ENCODE results near the gene CXorf65. TPM values are rescaled to one million over a fixed set of nuclear protein-coding genes. Genes with fewer than 3 reads are reported as not detected.
A peak's percentile ranks its signal among the peaks of the same experiment; 100 is the strongest.

The CXorf65 gene
- total RNA-seq, 2 experiments from 2014 or later, result 17.3 to 20.0 TPM

DNA sequence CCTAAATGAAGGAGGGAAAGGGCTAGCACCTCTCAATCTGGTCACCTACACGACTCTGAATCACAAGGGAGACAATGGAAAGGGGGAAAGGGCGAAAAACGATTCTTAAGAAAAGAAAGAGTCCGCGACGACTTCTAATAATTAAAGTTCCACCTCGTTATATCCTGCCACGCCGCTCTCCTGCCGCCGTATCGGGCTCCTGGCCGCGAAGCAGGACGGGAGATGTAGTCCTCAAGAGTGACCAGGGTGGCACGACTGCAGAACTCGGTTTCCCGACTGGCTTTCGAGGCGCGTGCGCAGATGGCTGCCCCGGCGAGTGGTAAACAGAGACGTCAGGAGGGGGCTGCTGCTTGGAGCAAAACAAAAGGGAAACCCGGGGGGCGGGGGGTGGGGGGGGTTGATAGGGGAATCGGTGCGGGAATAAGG is 11.0 kb downstream of the CXorf65 start, which contains the start of gene FOXO4:
Gene FOXO4, plus strand, starts transcription at position 297 of the 426 bp plus-strand sequence. CDS start 678 bp downstream, outside the sequence.
- CTCF ChIA-PET, result interaction anchor here (1.3 to 2.8 kb wide), 3 partner anchors 16 to 85 kb away, joined by 3 to 7 read pairs (median 3); partner anchors contain the start of gene IL2RG

GRCh38 chrX:71095033-71095432 is 11.5 kb downstream of the CXorf65 start:
- no peak for DNase-seq
- H3K27ac Mint-ChIP-seq, result peak overlapping the region; percentile 87
- peaks cover 26% of the 10 kb centered on the region for H3K4me1 Mint-ChIP-seq (ENCODE audit: low read depth)
- intact Hi-C loops (cut with micrococcal nuclease), result loop anchor here (5.0 kb wide), 1 partner anchor 87 kb away; no protein-coding TSS in a partner anchor
- CTCF ChIA-PET, result interaction anchor here (1.6 kb wide), 1 partner anchor 36 kb away, joined by 3 read pairs; no protein-coding TSS in a partner anchor
- TF ChIP-seq, protein P1, sequence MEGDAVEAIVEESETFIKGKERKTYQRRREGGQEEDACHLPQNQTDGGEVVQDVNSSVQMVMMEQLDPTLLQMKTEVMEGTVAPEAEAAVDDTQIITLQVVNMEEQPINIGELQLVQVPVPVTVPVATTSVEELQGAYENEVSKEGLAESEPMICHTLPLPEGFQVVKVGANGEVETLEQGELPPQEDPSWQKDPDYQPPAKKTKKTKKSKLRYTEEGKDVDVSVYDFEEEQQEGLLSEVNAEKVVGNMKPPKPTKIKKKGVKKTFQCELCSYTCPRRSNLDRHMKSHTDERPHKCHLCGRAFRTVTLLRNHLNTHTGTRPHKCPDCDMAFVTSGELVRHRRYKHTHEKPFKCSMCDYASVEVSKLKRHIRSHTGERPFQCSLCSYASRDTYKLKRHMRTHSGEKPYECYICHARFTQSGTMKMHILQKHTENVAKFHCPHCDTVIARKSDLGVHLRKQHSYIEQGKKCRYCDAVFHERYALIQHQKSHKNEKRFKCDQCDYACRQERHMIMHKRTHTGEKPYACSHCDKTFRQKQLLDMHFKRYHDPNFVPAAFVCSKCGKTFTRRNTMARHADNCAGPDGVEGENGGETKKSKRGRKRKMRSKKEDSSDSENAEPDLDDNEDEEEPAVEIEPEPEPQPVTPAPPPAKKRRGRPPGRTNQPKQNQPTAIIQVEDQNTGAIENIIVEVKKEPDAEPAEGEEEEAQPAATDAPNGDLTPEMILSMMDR (IDR thresholded peaks at IDR 0.05), result no peak
- POLR2A ChIA-PET, result no interaction called here
- no peaks in the 10 kb centered on the region for H3K9me3 Mint-ChIP-seq
- H3K27me3 Mint-ChIP-seq, result no peaks in the 10 kb centered on the region
- no peaks in the 10 kb centered on the region for H3K36me3 Mint-ChIP-seq (ENCODE audit: low read depth)
- ATAC-seq, result no peak
- peak overlapping the region; percentile 85 for H3K4me3 Mint-ChIP-seq

More for the DNA sequence above, 11.0 kb downstream of the CXorf65 start, which contains the start of gene FOXO4:
- Mint-ChIP-seq H3K36me3 (ENCODE audit: low read depth) (no peaks in the 10 kb centered on the region), H3K27ac (peak within 1 kb of the TSS; percentile 87), H3K27me3 (no peaks in the 10 kb centered on the region), H3K4me3 (peak within 1 kb of the TSS; percentile 85), H3K4me1 (ENCODE audit: low read depth) (peaks cover 28% of the 10 kb centered on the region), H3K9me3 (no peaks in the 10 kb centered on the region)
- DNase-seq (peak; percentile 93), ATAC-seq (peak; percentile 89)
- POLR2A ChIA-PET, result interaction anchor here (0.9 to 1.1 kb wide), 4 partner anchors 10 to 34 kb away, joined by 3 to 5 read pairs (median 4); no protein-coding TSS in a partner anchor
- intact Hi-C loops (cut with micrococcal nuclease), result loop anchor here (5.0 kb wide), 1 partner anchor 87 kb away; no protein-coding TSS in a partner anchor
- TF ChIP-seq, protein P1 (IDR thresholded peaks at IDR 0.05), result no peak

DNA sequence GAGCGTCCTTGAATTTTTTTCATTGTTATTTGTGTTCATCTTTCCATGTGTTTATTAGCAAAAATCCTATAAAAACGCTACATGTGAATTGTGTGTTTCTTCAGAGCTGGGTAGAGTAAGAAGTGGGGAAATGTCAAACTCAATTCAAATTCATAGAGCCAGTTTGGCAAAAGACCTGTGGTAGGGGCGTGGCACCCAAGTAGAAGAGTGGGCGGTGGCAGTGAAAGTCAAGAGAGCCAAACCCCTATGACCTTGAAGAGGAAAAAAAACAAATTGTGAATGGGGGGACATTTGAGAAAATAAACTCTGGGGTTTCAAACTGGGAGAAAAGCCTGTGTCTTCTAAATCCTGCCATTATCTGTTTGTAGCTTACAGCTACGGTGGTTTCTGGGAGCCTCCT is 15.3 kb downstream of the CXorf65 start:
- POLR2A ChIA-PET, result no interaction called here
- ATAC-seq, result no peak

GRCh38 chrX:71085900-71086299 is 20.6 kb downstream of the CXorf65 start:
- Mint-ChIP-seq H3K4me3 (no peak overlapping the region), H3K27ac (no peak overlapping the region), H3K9me3 (no peaks in the 10 kb centered on the region), H3K27me3 (no peaks in the 10 kb centered on the region), H3K36me3 (ENCODE audit: low read depth) (no peaks in the 10 kb centered on the region), H3K4me1 (ENCODE audit: low read depth) (peaks cover 8% of the 10 kb centered on the region)
- CTCF ChIA-PET, result interaction anchor here (1.5 to 2.0 kb wide), 2 partner anchors 14 to 93 kb away, joined by 3 to 5 read pairs; no protein-coding TSS in a partner anchor
- DNase-seq (no peak), ATAC-seq (no peak)
- POLR2A ChIA-PET, result no interaction called here
- TF ChIP-seq, protein P1 (IDR thresholded peaks at IDR 0.05), result no peak
- intact Hi-C loops (cut with micrococcal nuclease), result no loop called here

More for the DNA sequence above, 15.3 kb downstream of the CXorf65 start:
- CTCF ChIA-PET, result no interaction called here
- TF ChIP-seq, protein P1 (IDR thresholded peaks at IDR 0.05), result no peak
- H3K4me1 Mint-ChIP-seq (ENCODE audit: low read depth), result peaks cover 7% of the 10 kb centered on the region
- H3K27ac Mint-ChIP-seq, result no peak overlapping the region
- intact Hi-C loops (cut with micrococcal nuclease), result no loop called here
- H3K27me3 Mint-ChIP-seq, result no peaks in the 10 kb centered on the region
- no peak overlapping the region for H3K4me3 Mint-ChIP-seq
- H3K36me3 Mint-ChIP-seq (ENCODE audit: low read depth), result no peaks in the 10 kb centered on the region
- DNase-seq, result no peak
- H3K9me3 Mint-ChIP-seq, result no peaks in the 10 kb centered on the region

DNA sequence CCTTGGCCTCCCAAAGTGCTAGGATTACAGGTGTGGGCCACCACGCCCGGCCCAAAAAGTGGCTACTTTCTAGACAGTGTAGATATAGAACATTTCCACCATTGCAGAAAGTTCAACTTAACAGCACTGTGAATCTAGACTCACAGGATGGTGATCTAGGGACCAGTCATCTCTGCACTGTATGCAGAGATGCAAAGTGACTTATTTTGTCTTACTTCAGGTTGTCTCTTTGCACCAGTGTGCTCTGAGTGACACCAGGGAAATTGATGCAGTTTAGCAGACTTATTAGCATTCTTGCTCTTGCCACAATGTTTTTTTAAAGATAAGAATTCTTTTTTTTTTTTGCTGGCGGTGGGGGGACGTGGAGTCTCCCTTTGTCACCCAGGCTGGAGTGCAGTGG is 23.7 kb downstream of the CXorf65 start:
- no peaks in the 10 kb centered on the region for H3K9me3 Mint-ChIP-seq
- H3K36me3 Mint-ChIP-seq (ENCODE audit: low read depth), result no peaks in the 10 kb centered on the region
- H3K27ac Mint-ChIP-seq, result no peak overlapping the region
- TF ChIP-seq, protein P1 (IDR thresholded peaks at IDR 0.05), result no peak
- H3K4me1 Mint-ChIP-seq (ENCODE audit: low read depth), result peaks cover 8% of the 10 kb centered on the region
- ChIA-PET CTCF (no interaction called here), POLR2A (no interaction called here)
- no peaks in the 10 kb centered on the region for H3K27me3 Mint-ChIP-seq
- intact Hi-C loops (cut with micrococcal nuclease), result no loop called here
- no peak for DNase-seq
- ATAC-seq, result no peak
- H3K4me3 Mint-ChIP-seq, result no peak overlapping the region
